ENCODE measurements around the gene DLX6. TPM values are rescaled to one million over a fixed set of nuclear protein-coding genes. Genes with fewer than 3 reads are reported as not detected.

The DLX6 gene
- total and polyA plus RNA-seq, 8 donors: 0.16 TPM; not detected in 7

GRCh38 chr7:97043281-97043680, 37.9 kb downstream of the DLX6 start:
- FAIRE-seq (no peak), ATAC-seq (no peak), DNase-seq (no peak)
- H3K36me3 ChIP-seq: no peaks in the 10 kb centered on the region
- intact Hi-C loops (cut with DNase I): no loop called here
- peaks cover 0 to 4% (median 0%) of the 10 kb centered on the region in 4 donors for H3K27me3 ChIP-seq
- no peak for TF ChIP-seq CTCF (IDR thresholded peaks at IDR 0.05)
- no peaks in the 10 kb centered on the region for H3K9me3 ChIP-seq
- WGBS, 2 donors: 50 to 56% methylated on average over 2 of the region's 2 CpGs
- H3K4me3 ChIP-seq: no peak overlapping the region
- no peak overlapping the region for H3K27ac ChIP-seq
- no peaks in the 10 kb centered on the region for H3K4me1 ChIP-seq

Other genes with a start within 250 kb of the DLX6 start
- not detected for gene DLX5, start 19.3 kb downstream of the DLX6 start, total RNA-seq
- gene DLX5, start 19.3 kb downstream of the DLX6 start, polyA plus RNA-seq: under 1 TPM in 1 of 2 donors, not detected in 1; 0.09 TPM
- 1 to 10 TPM; 6.0 to 8.6 (median 7.0) TPM for gene SDHAF3, start 112.1 kb downstream of the DLX6 start, total RNA-seq
- 1 to 10 TPM; 3.4 to 6.0 TPM for gene SDHAF3, start 112.1 kb downstream of the DLX6 start, polyA plus RNA-seq

Data from pancreas (tissue), 10 donors.